RCC 7860 (cell line): ENCODE measurements around the gene ANKRD12.
A peak's percentile ranks its signal among the peaks of the same experiment; 100 is the strongest.
"Not testable (repeated sequence)": the region's sequence is repeated elsewhere in the genome, so short reads cannot be mapped to it uniquely, and the experiment has no call there.

Source experiments
- DNase-seq: peaks from one replicate; pipeline ENCODE4 v3.0.0-alpha.2; 2015; ENCODE audit warnings: low spot score
- FAIRE-seq: peaks from 2 replicates; lab custom pipeline; 2012; peaks lifted over from hg19 to GRCh38; lab: Jason Lieb, UNC

The ANKRD12 gene

DNA sequence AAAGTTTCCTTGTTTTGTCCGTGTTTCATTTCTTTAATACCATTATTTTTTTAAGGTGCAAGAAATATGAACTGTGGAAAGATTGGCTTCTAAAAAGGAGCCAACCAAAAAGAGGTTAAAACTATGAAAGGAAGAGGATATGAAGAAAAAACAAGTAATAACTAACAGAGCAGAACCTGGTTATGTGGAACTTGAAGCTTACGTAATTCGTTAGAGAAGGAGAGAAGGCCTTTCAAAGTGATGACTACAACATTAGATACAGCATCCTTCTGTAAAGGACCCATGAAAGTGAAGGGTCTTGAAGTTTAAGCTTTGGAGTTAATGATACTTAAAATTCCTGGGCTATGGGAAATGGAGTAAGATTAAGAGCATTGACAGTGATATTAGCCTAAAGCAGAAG, 84.5 kb downstream of the ANKRD12 start:
- DNase-seq (no peak), FAIRE-seq (no peak)

DNA sequence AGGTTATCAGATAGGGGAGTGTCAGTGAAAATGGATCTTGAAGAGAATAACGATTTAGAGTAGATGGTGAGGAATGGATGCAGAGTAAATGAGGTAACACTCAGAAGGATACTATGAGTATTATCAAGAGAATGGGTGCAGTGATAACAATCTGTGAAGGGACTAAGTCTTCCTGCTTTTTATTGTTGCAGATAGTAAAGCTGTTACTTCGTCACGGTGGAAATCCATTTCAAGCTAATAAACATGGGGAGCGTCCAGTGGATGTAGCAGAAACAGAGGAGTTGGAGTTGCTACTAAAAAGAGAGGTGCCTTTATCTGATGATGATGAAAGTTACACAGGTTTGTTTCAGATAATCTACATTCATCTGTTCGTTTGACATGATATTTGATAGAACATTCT, 85.1 kb downstream of the ANKRD12 start:
- FAIRE-seq, result no peak
- no peak for DNase-seq

DNA sequence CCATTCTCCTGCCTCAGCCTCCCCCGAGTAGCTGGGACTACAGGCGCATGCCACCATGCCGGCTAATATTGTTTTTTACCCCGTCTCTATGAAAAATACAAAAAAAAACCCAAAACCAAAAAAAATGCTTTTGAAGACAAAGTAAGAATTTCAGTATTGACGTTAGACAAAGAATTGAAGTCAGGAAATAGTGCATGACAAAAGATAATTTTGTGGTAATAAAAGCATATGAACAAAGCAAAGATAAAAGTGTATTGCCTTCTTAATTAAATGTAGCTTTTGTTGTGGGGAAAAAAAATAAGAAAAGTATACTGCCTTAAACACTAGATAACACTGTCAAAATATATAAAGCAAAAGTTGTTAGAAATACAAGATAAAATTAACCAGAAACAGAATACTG, 86.8 kb downstream of the ANKRD12 start:
- DNase-seq (no peak), FAIRE-seq (no peak)

DNA sequence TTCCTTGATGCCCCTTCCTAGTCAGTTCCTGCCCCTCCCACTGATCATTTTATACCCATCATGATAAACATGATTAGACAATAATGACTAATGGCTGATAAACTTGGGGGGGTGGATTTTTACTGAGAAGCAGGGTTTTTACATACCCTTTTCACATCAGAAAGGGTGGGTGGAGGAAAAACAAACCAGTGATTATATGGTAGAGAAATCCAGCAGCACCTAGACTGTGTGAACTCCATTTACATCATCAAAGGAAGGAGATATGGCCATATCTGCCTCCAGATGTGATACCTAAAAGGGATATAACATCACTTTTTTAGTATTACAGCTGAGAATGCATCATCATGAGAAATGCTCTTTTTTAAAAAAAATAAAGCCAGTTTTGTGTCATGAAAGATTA, 89.9 kb downstream of the ANKRD12 start:
- FAIRE-seq (no peak), DNase-seq (no peak)

DNA sequence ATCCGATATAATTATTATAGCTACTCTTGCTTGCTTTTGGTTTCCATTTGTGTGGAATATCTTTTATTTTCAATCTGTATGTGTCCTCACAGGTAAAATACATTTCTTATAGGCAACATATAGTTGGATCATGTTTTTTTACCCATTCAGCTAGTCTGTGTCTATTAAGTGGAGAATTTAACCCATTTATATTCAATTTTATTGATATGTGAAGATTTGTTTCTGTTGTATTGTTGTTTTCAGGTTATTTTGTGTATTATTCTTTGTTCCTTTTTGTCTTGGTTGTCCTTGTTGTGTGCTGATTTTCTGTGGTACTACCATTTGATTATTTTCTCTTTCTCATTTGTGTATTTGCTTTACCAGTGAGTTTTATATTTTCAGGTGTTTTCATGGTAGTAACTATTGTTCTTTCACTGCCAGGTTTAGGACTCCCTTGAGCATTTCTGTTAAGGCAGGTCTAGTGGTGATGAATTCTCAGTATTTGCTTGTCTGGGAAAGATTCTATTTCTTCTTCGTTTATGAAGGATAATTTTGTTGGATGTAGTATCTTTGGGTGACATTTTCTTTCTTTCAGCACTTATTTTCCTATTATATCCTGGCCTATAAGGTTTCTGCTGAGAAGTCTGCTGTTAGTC, 95.4 kb downstream of the ANKRD12 start:
- no peak for FAIRE-seq
- DNase-seq, result no peak

DNA sequence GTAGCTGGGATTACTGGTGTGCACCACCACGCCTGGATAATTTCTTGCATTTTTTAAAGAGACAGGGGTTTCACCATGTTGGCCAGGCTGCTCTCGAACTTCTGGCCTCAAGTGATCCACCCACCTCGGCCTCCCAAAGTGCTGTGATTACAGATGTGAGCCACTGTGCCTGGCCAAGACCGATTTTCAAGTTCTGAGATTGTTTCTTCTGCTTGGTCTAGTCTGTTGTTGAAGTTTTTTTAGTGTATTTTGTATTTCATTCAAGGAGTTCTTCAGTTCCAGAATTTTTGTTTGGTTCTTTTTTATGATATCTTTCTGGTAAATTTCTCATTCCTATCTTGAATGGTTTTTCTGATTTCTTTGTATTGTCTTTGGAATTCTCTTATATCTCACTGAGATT, 96.4 kb downstream of the ANKRD12 start:
- no peak for FAIRE-seq

DNA sequence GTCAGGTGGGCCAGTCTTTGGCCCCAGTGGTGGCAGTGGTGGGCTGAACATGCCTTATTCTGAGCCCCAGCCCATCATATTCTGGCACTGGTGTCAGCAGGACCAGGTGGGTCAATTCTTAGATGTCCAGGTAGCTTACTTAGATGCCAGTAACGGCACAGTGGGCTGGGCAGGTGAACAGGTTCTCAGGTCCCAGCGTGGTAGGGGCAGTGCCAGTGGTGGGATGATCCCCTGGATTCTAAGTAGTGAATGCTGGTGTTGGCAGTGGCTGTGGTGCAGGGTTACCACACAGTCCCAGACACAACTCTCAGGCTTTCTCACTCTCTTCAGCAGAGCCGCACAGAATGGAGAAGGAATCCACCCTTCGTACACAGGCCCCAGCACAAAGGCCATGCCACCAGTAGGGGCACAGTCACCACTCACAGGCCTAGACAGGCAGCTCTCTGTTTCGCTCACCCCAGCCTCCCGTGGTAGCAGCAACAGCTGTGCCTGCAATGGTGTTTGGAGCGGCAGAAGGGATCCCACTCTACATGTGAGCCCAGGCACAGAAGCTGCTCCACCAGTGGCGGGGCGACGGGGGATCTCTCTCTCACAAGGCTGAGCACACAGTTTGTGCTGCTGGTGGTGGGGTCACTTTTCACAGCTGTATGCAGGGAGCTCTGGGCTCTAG, 97.3 kb downstream of the ANKRD12 start:
- no peak for FAIRE-seq
- no peak for DNase-seq

More for the DNA sequence above, 96.4 kb downstream of the ANKRD12 start:
- no peak for DNase-seq

DNA sequence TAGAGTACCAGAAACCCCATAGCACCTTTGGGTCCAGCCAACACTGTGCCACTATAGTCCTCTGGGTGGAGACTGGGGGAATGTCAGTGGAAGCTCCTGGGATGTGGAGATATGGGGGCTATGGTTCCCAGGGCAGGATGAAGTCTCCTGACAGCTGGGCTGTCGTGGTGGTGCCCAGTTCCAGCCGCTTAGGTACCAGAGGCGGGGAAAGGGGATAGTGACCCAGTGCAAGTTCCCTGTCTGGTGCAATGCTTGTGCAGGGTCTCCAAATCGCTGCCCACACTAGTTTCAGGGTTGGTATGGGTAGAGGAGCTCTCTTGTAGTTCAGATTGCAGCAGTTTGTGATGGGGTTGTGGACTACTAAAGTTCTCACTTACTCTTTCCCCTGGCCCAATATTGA, 97.9 kb downstream of the ANKRD12 start:
- FAIRE-seq (no peak), DNase-seq (no peak)

DNA sequence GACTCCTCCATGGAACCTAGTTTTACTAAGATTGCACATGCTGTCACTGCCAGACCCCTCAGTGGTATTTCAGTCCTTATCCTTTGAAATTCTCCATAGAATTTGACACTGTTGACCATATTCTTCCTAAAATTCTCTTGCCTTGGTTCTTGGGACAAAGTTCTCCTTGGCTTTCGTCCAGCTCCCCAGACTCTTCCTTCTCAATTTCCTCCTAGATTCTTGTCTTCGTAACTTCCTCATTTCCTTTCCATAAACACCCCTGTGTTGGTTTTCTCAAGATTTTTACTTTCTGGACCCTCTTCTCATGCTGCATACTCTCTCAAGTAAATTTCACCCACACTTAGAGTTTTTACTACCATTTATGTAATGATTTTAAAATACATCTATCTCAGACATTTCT, 101.4 kb downstream of the ANKRD12 start:
- no peak for FAIRE-seq
- no peak for DNase-seq

DNA sequence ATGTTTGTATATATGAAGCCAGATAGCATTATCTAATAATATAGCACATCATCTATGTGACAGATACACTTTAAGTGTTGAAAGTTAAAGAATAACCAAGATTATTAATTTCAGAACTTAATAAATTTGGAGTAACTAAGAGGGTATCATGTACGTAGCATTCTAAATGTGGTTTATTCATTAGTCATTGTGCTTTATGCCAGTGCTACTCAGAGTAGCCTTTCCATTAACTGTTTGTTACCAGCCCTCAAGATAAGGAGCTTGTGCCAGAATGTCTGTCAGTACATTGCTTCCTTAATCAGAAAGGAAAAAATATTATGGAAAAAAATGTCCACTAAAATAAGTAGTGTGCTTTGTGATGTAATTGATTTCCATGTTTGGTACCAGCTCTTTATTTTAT, 103.1 kb downstream of the ANKRD12 start:
- FAIRE-seq, result no peak
- no peak for DNase-seq

DNA sequence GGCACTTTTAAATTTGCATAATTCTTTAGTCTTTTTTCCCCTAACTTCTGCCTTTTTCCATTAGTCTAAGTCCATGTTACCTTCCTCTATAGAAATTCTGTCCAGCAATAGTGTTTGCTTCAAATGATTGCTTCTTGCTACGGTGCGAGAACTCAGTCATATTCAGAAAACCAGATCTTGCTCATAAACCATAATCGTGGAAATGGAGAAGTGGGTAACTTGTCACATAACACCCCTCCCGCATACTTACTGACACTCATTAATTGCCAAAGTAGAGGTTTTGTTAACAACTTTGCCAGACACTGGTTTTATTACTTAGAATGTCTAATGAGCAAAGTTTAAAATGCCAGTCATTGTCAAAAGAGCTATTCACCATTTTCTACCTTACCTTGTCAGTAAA, 103.7 kb downstream of the ANKRD12 start:
- FAIRE-seq, result no peak
- no peak for DNase-seq

DNA sequence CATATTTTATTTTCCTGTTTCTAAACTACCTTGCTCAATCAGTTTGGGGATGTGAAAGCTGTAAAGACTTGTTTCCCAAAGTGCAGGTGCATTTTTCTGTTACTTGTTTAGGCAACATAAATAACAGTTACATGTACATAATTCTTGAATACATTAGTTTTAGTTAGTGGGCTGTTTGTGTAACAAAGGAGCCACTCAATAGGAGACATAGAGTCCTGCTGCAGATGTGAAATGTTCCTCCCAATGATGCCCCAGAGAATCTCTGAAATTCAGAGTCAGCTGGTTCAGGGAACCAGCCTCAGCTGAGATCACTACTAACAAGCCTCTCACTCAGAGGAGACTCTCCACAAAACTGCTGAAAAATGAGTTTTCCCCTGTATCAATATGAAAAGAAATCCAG, 106.4 kb downstream of the ANKRD12 start:
- FAIRE-seq (no peak), DNase-seq (no peak)

DNA sequence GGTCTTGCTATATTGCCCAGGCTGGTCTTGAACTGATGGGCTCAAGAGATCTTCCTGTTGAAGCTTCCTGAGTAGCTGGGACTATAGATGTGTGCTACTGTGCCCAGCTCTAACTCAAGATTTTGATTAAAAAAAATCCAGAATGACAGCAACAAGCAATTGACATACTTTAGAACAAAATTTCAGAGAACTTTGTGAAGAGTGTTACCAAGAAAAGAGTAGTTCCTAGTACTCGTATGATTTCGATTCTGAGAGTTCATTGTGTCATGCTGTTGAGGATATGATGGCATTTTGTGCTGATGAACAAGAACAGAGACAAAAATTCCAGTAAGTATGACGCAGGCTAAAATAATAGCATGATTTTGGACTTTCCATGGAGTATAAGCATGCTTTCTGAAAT, 107.8 kb downstream of the ANKRD12 start:
- DNase-seq, result no peak
- no peak for FAIRE-seq

DNA sequence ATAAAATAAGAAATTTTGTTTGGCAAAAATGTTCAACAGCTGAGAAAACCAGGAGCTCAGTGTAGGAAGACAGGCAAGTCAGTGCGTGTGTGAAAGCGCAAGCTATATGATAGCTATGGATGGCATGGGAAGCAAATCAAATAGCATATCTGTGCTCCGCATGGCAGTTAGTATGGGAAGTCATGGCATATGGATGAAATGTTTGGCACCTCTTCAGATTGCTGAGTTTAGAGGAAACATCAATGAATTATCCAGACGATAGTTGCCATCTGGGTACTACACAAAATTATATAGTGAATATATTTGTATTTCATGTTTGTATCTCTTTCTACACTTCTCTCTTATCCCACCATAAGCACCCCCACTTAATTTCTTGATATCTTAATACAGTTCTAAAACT, 112.1 kb downstream of the ANKRD12 start:
- DNase-seq (no peak), FAIRE-seq (no peak)

DNA sequence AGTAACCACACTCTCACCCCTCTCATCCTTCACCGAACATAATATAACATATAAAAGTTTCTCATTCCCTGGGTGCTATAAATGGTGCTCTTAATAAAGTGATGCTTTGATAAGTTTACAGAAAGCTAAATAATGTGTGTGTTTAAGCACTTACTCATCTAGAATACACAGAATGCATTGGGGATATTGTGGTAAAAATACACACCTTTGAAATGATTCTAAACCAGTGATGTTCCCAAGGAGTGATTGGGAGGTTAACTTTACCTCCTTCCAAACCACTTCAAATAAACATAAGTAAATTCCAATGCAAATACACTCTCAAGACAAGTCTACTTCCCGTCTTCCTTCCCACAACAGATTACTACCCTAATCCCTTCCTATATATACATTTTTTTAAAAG, 112.7 kb downstream of the ANKRD12 start:
- DNase-seq, result no peak

DNA sequence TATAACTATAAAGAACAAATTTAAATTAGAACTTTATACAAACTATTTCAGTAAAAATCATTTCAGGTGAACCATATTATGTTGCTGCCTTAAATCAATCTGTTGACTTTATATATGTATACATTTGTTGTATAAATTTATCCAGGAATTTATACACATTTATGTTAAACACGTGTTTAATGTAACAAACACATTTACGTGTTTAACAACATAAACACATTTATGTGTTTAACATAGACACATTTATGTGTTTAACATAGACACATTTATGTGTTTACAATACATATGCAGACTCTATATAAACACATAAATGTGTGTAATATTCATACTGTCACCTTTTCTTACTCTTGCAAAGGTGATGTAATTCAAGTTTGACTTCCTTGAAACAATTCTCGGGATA, 122.6 kb downstream of the ANKRD12 start:
- FAIRE-seq, result peak; percentile 8
- DNase-seq, result no peak

More for the DNA sequence above, 112.7 kb downstream of the ANKRD12 start:
- FAIRE-seq, result no peak

DNA sequence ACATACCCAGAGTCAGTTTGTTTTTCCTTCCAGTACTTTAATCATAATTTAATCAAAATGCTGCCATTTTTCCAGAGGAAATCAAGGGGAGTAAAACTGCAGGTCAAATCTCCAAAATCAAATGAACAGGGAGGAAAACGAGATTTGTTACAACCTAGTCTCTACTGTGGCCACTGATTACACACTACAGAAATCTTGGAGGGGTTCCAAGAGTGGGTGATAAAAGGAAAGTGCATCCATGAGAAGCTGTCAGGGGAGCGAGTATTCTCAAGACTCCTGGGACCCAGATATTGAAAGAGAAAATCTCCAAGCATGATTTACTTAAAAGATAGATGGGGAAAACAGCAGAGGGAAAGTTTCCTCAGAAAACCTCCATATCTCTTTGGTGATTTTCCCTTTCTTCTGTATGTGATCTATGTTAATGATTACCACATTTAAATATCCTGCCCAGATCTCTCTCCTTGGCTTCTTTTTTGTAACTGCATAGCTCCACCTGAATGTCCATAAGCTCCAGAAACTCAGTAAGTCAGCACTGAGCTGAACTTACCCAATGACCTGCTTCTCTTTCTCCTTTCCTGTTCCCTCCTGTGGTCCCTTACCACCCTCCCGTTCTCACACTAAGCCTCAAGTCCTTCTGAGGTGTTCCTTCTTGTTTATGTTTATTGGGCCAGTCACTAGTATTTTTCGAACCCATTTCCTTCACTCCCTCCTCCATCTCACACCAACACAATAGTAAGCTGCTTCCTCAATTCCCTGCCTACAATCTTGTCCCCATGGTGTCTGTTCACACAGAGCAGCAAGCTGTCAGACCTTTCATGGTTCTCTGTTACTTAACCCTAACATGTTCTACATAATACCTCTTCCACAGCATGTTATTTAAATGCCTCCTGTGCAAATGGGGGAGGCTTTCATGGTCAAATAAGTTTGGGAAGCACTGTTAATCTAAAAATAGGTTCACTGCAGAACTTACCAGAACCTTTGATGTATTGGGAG, 124.1 kb downstream of the ANKRD12 start:
- FAIRE-seq, result no peak
- DNase-seq, result no peak

DNA sequence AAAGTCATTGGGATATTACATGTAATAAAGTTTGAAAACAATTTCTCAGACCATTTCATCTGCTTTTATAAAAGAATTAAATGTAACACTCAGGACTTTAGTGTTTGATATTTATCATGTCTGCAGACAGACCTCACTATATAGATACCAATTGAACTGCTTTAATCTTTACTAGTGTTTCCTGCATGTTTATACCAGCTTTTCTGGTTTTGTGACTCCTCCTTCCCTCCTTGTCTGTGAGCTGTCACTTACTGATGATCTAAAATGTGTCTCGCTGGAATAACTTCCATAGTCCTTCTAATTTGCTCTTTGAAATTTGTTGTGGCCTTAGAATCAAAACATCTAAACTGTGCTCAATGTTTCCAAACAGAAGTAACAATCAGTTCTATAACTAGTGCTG, 126.7 kb downstream of the ANKRD12 start:
- DNase-seq, result no peak
- no peak for FAIRE-seq

DNA sequence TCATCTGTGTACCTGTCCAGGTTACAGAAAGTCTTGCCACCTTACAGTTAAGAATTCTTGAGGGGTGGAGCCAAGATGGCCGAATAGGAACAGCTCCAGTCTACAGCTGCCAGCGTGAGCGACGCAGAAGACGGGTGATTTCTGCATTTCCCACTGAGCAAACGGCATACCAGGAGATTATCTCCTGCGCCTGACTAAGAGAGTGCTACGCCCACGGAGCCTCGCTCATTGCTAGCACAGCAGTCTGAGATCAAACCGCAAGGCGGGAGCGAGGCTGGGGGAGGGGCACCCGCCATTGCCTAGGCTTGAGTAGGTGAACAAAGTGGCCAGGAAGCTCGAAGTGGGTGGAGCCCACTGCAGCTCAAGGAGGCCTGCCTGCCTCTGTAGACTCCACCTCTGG, 128.2 kb downstream of the ANKRD12 start:
- FAIRE-seq, DNase-seq: not testable (repeated sequence)

DNA sequence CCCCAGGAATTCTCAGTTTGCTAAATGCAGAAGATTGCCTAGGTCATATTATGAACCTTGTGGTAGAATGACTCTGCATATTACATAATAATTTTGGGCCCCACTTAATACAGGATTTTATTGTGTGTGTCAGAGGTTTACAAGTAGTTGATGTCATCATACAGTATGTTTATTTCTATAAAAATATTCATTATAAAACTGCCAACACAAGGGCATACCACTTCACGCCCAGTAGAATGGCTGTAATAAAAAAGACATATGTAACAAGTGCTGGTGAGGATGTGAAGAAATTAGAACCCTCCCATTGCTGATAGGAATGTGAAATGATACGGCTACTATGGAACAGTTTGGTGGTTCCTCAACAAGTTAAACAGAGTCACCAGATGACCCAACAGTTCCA, 136.6 kb downstream of the ANKRD12 start:
- DNase-seq (no peak), FAIRE-seq (no peak)

DNA sequence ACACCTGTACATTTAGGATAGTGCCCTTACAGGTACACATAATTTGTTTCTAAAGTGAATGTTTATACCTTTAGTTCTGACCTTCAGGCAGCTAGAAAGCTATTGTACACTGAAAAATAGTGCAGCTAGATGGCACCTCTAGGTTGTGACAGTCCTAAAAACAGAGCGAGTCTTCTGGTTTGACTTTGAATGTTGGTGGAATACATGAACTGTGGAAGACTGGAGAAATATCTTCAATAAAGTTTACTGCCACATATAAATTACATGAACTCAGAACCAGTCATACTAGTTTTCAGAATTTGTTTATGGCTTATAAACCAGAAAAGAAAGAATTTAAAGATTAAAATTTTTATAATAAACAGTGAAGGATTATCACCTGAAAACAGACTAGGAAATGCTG, 139.3 kb downstream of the ANKRD12 start:
- FAIRE-seq (no peak), DNase-seq (no peak)

DNA sequence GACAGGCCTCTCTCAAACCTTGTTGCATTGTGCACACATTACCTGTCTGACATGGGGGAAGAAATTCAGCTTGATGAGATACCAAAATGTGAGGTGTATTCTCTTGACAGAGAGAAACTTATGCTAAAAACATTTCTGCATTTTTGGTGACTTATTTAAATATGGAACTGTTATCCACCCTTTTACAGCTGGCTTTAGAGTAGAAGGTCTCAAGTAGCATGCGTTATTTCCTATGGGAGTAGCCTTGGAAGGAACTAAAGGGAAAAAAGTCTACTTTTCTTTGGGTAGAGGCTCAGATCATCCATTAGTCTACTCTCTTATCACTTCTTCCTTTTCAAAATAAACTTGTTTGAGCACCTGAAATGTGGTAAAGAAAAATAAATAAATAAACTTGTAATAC, 141.4 kb downstream of the ANKRD12 start:
- DNase-seq (no peak), FAIRE-seq (no peak)
